Measurements from ENCODE around the gene MYH10. TPM values are rescaled to one million over a fixed set of nuclear protein-coding genes. Genes with fewer than 3 reads are reported as not detected.

MYH10 gene
- total RNA-seq, 6 donors from 2014 or later, result 73.3 to 246 (median 99.6) TPM

- Histone ChIP-seq H3K27me3 (no peaks in the 10 kb centered on the region), H3K27ac (no peak overlapping the region), H3K4me3 (no peak overlapping the region), H3K4me1 (no peaks in the 10 kb centered on the region), H3K9me3 (no peaks in the 10 kb centered on the region), H3K36me3 (no peaks in the 10 kb centered on the region)
- no peak for ATAC-seq (ENCODE audit: low FRiP score in 2 of 2)
- TF ChIP-seq POLR2A (IDR thresholded peaks at IDR 0.05) (no peak), EP300 (IDR thresholded peaks at IDR 0.05) (no peak), POLR2AphosphoS5 (IDR thresholded peaks at IDR 0.05) (no peak)
- TF ChIP-seq, protein P1, sequence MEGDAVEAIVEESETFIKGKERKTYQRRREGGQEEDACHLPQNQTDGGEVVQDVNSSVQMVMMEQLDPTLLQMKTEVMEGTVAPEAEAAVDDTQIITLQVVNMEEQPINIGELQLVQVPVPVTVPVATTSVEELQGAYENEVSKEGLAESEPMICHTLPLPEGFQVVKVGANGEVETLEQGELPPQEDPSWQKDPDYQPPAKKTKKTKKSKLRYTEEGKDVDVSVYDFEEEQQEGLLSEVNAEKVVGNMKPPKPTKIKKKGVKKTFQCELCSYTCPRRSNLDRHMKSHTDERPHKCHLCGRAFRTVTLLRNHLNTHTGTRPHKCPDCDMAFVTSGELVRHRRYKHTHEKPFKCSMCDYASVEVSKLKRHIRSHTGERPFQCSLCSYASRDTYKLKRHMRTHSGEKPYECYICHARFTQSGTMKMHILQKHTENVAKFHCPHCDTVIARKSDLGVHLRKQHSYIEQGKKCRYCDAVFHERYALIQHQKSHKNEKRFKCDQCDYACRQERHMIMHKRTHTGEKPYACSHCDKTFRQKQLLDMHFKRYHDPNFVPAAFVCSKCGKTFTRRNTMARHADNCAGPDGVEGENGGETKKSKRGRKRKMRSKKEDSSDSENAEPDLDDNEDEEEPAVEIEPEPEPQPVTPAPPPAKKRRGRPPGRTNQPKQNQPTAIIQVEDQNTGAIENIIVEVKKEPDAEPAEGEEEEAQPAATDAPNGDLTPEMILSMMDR (IDR thresholded peaks at IDR 0.05), result no peak
- DNase-seq, result no peak
- 76 to 77% methylated on average over 2 of the region's 2 CpGs for WGBS, 2 donors
Observed at GRCh38 chr17:8623591-8623990, 6.9 kb downstream of the MYH10 start.

DNA sequence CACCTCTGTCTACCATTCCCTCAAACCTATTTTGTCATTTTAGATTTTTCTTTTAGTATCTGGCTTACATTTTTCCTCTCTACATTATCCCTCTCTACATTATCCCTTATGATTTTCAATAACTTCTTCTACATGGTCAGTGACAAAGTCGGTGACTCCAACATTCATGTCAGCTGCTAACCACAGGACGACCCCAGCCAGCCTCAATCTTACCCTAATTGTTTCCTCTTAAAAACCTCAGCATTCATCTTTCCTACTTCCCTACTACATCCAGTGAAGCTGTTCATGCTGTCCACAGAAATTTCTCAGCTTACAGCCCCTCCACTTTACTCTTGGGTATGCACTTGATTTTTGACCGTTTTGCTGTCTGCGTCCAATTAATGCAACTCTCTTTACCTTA, 8.3 kb downstream of the MYH10 start:
- ATAC-seq (ENCODE audit: low FRiP score in 2 of 2) (no peak), DNase-seq (no peak)
- no peak overlapping the region for H3K27ac ChIP-seq
- TF ChIP-seq POLR2A (IDR thresholded peaks at IDR 0.05) (no peak), EP300 (IDR thresholded peaks at IDR 0.05) (no peak), POLR2AphosphoS5 (IDR thresholded peaks at IDR 0.05) (no peak)
- TF ChIP-seq, protein P1 (IDR thresholded peaks at IDR 0.05), result no peak
- WGBS, 2 donors, result 71 to 77% methylated on average over 4 of the region's 4 CpGs
- no peaks in the 10 kb centered on the region for H3K4me1 ChIP-seq
- no peak overlapping the region for H3K4me3 ChIP-seq
- H3K9me3 ChIP-seq, result no peaks in the 10 kb centered on the region
- no peaks in the 10 kb centered on the region for H3K27me3 ChIP-seq
- H3K36me3 ChIP-seq, result no peaks in the 10 kb centered on the region

GRCh38 chr17:8621585-8621984, 8.9 kb downstream of the MYH10 start:
- no peaks in the 10 kb centered on the region for H3K4me1 ChIP-seq
- no peak for DNase-seq
- WGBS, 2 donors, result 62 to 84% methylated on average over 3 of the region's 3 CpGs
- no peaks in the 10 kb centered on the region for H3K9me3 ChIP-seq
- peak overlapping the region in 1 of 4 donors; percentile 15 for H3K27ac ChIP-seq
- no peak overlapping the region for H3K4me3 ChIP-seq
- H3K27me3 ChIP-seq, result no peaks in the 10 kb centered on the region
- TF ChIP-seq POLR2AphosphoS5 (IDR thresholded peaks at IDR 0.05) (no peak), EP300 (IDR thresholded peaks at IDR 0.05) (no peak), POLR2A (IDR thresholded peaks at IDR 0.05) (no peak)
- TF ChIP-seq, protein P1 (IDR thresholded peaks at IDR 0.05), result no peak
- ATAC-seq (ENCODE audit: low FRiP score in 2 of 2), result no peak
- no peaks in the 10 kb centered on the region for H3K36me3 ChIP-seq

GRCh38 chr17:8619294-8619693, 11.2 kb downstream of the MYH10 start:
- no peaks in the 10 kb centered on the region for H3K36me3 ChIP-seq
- no peak for ATAC-seq (ENCODE audit: low FRiP score in 2 of 2)
- TF ChIP-seq POLR2A (IDR thresholded peaks at IDR 0.05), result no peak
- TF ChIP-seq, protein P1 (IDR thresholded peaks at IDR 0.05), result no peak
- no peak for TF ChIP-seq POLR2AphosphoS5 (IDR thresholded peaks at IDR 0.05)
- TF ChIP-seq EP300 (IDR thresholded peaks at IDR 0.05), result no peak
- no peak overlapping the region for H3K27ac ChIP-seq
- DNase-seq, result no peak
- H3K4me1 ChIP-seq, result no peaks in the 10 kb centered on the region
- no peaks in the 10 kb centered on the region for H3K27me3 ChIP-seq
- H3K9me3 ChIP-seq, result no peaks in the 10 kb centered on the region
- H3K4me3 ChIP-seq, result no peak overlapping the region
- WGBS, 2 donors, result 86 to 90% methylated on average over 6 of the region's 6 CpGs

- Histone ChIP-seq H3K27ac (no peak overlapping the region), H3K4me3 (no peak overlapping the region), H3K9me3 (no peaks in the 10 kb centered on the region), H3K36me3 (no peaks in the 10 kb centered on the region), H3K4me1 (no peaks in the 10 kb centered on the region), H3K27me3 (no peaks in the 10 kb centered on the region)
- no peak for ATAC-seq (ENCODE audit: low FRiP score in 2 of 2)
- 77 to 85% methylated on average over 3 of the region's 3 CpGs for WGBS, 2 donors
- DNase-seq, result no peak
- TF ChIP-seq, protein P1 (IDR thresholded peaks at IDR 0.05), result no peak
- TF ChIP-seq POLR2AphosphoS5 (IDR thresholded peaks at IDR 0.05), result no peak
- no peak for TF ChIP-seq POLR2A (IDR thresholded peaks at IDR 0.05)
- TF ChIP-seq EP300 (IDR thresholded peaks at IDR 0.05), result no peak
Observed at GRCh38 chr17:8618825-8619224, 11.7 kb downstream of the MYH10 start.

Measured in upper lobe of left lung (tissue), 6 donors.